Measurements from ENCODE around the gene DRP2. TPM values are rescaled to one million over a fixed set of nuclear protein-coding genes. Genes with fewer than 3 reads are reported as not detected.
A peak's percentile ranks its signal among the peaks of the same experiment; 100 is the strongest.

DRP2 gene
- total RNA-seq, 1 experiment from 2014 or later: 0.04 TPM

DNA sequence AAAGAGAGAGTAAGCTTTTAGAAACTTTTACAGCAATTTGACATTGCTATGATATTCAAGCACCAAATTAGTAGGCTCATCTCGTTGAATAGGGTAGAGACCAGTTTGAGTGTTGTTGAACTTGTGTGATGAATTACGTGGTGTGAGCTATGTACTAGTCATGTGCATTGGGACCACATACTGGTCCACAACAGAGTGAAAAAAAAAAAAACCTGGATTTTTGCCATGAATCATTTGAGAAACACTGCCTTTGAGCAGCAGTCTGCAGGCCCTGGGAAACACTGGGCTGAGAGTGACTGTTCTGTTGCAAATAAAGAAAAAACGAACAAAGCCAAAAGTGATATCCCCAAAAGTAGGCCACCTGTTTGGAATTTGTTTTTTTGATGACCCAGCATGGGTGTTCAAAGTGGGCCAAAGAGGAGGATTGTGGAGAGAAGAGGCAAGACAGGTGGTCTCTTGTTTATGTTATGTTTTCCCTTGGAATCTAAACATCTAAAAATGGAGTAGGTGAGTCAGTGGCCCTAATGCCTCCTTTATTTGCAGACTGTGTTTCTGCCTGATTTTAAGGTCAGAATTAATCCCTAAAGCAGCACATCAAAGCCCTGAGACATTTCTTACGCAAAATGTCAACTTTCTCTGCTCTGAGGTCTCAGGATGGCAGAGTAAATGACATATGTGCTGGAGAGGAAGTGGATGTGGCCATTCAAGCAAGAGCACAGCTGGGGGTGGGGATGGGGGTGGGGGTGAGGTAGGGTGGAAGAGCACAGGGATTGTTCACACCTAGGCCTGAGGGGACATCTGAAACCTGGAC lies 38.1 kb downstream of the DRP2 start:
- H3K79me1 ChIP-seq (ENCODE audit: insufficient read depth, low read depth, low read length, poor library complexity, severe bottlenecking): no peaks in the 10 kb centered on the region
- H3K14ac ChIP-seq (ENCODE audit: insufficient read depth, low read length): no peak overlapping the region
- H4K20me1 ChIP-seq (ENCODE audit: control insufficient read depth, insufficient read depth, insufficient read length): no peaks in the 10 kb centered on the region
- H3K56ac ChIP-seq (ENCODE audit: insufficient read length, low read depth, low read length): no peak overlapping the region
- H2BK20ac ChIP-seq (ENCODE audit: low read depth, low read length, poor library complexity, severe bottlenecking): no peak overlapping the region
- DNase-seq: no peak
- peaks cover 0 to 5% (median 4%) of the 10 kb centered on the region in 3 experiments; a peak in 2 of 7 replicates for H3K36me3 Mint-ChIP-seq (ENCODE audit: insufficient read depth in 1 of 3, low read depth in 3 of 3)
- peaks cover 67 to 73% of the 10 kb centered on the region in 2 experiments for H3K9me3 Mint-ChIP-seq
- H3K27ac Mint-ChIP-seq: peak overlapping the region in 1 of 3 experiments; percentile 7; a peak in 1 of 7 replicates
- no peak overlapping the region for H3K23ac ChIP-seq (ENCODE audit: insufficient read length, low read depth, low read length)
- peaks cover 49% of the 10 kb centered on the region for H3K9me3 ChIP-seq (ENCODE audit: control insufficient read depth, low read depth, low read length)
- H3K18ac ChIP-seq (ENCODE audit: insufficient read length, low read depth, low read length): no peak overlapping the region
- H3K4me1 Mint-ChIP-seq: no peaks in the 10 kb centered on the region
- TF ChIP-seq, protein P1, sequence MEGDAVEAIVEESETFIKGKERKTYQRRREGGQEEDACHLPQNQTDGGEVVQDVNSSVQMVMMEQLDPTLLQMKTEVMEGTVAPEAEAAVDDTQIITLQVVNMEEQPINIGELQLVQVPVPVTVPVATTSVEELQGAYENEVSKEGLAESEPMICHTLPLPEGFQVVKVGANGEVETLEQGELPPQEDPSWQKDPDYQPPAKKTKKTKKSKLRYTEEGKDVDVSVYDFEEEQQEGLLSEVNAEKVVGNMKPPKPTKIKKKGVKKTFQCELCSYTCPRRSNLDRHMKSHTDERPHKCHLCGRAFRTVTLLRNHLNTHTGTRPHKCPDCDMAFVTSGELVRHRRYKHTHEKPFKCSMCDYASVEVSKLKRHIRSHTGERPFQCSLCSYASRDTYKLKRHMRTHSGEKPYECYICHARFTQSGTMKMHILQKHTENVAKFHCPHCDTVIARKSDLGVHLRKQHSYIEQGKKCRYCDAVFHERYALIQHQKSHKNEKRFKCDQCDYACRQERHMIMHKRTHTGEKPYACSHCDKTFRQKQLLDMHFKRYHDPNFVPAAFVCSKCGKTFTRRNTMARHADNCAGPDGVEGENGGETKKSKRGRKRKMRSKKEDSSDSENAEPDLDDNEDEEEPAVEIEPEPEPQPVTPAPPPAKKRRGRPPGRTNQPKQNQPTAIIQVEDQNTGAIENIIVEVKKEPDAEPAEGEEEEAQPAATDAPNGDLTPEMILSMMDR (conservative IDR thresholded peaks at IDR 0.05): no peak
- no peaks in the 10 kb centered on the region for H3K4me1 ChIP-seq (ENCODE audit: insufficient read depth, low read length)
- no peaks in the 10 kb centered on the region for H3K23me2 ChIP-seq (ENCODE audit: insufficient read length, low read depth, low read length, poor library complexity, severe bottlenecking)
- H2BK15ac ChIP-seq (ENCODE audit: low read depth, low read length): no peak overlapping the region
- no peak overlapping the region for H3K4me3 Mint-ChIP-seq
- no peak overlapping the region for H3K4me2 ChIP-seq (ENCODE audit: insufficient read depth, insufficient read length, low read length)
- H2AFZ ChIP-seq (ENCODE audit: low read length): no peak overlapping the region
- H4K5ac ChIP-seq (ENCODE audit: insufficient read length, low read depth, low read length): no peak overlapping the region
- H3K27ac ChIP-seq (ENCODE audit: insufficient read length, low read depth, low read length): no peak overlapping the region
- no peaks in the 10 kb centered on the region for H3K27me3 ChIP-seq (ENCODE audit: insufficient read depth, low read length)
- no peak overlapping the region for H2AK5ac ChIP-seq (ENCODE audit: insufficient read length, low read length)
- no peaks in the 10 kb centered on the region for H3K79me2 ChIP-seq (ENCODE audit: insufficient read depth, low read length)
- no peaks in the 10 kb centered on the region; the same call in 1 of the 2 replicates for H3K27me3 Mint-ChIP-seq (ENCODE audit: low read depth)
- H2BK12ac ChIP-seq (ENCODE audit: insufficient read length, low read depth, low read length): no peak overlapping the region
- no CpG with 5 or more reads among the region's 4 CpGs for WGBS (ENCODE audit: extremely low coverage, insufficient read length, low lambda C conversion rate)
- H3K4ac ChIP-seq (ENCODE audit: low read depth, low read length): no peak overlapping the region
- no peak overlapping the region for H4K8ac ChIP-seq (replicated peaks; ENCODE audit: insufficient read length, low read depth, low read length)
- no peak overlapping the region for H2BK120ac ChIP-seq (ENCODE audit: low read depth, low read length, poor library complexity, severe bottlenecking)
- H2BK5ac ChIP-seq (ENCODE audit: insufficient read length, low read length): no peak overlapping the region
- H3T11ph ChIP-seq (ENCODE audit: low read length): no peak overlapping the region
- no peak overlapping the region for H3K9ac ChIP-seq (ENCODE audit: extremely low read depth, insufficient read length, low read length)
- H4K91ac ChIP-seq (ENCODE audit: insufficient read length, low read depth, low read length): no peak overlapping the region

All from H9 (cell line).